Activated CD8-positive, alpha-beta T cell treated with anti-CD3 and anti-CD28 coated beads for 36 hours (primary cell): Measurements from ENCODE around the gene ABCA13. TPM values are rescaled to one million over a fixed set of nuclear protein-coding genes. Genes with fewer than 3 reads are reported as not detected.

Source experiments
- ATAC-seq: fragments of 200-7000 bp; cut with Tn5 transposase; one replicate; pipeline ENCODE4 v1.10.0; 2021; ENCODE audit warnings: mild to moderate bottlenecking, moderate library complexity
- CTCF ChIA-PET: fragments of 350-600 bp; sonication (Branson Sonifier 250); formaldehyde crosslinking; loops from one replicate; lab custom pipeline; 2021; ENCODE audit warnings: antibody characterized with exemption; lab: Charles Lee
- POLR2A ChIA-PET: fragments of 350-600 bp; sonication (Branson Sonifier 250); formaldehyde crosslinking; loops from one replicate; lab custom pipeline; 2021; ENCODE audit warnings: antibody characterized with exemption; lab: Charles Lee
- DNase-seq: peaks from one replicate; pipeline ENCODE4 v3.0.0-alpha.2; 2020
- H3K27ac Mint-ChIP-seq: one replicate; pipeline ENCODE4 v1.8.0; 2021; ENCODE audit warnings: mild to moderate bottlenecking, mixed read lengths
- H3K27me3 Mint-ChIP-seq: one replicate; pipeline ENCODE4 v1.8.0; 2021; ENCODE audit warnings: mixed read lengths
- H3K36me3 Mint-ChIP-seq: one replicate; pipeline ENCODE4 v1.8.0; 2021; ENCODE audit warnings: low read depth, mixed read lengths
- H3K4me1 Mint-ChIP-seq: one replicate; pipeline ENCODE4 v1.8.0; 2021; ENCODE audit warnings: low read depth, mixed read lengths
- H3K4me3 Mint-ChIP-seq: one replicate; pipeline ENCODE4 v1.8.0; 2021; ENCODE audit warnings: mild to moderate bottlenecking, moderate library complexity, mixed read lengths
- H3K9me3 Mint-ChIP-seq: one replicate; pipeline ENCODE4 v1.8.0; 2021; ENCODE audit warnings: mixed read lengths
- CTCF ChIP-seq: fragments of 200-600 bp; IDR thresholded peaks from one replicate; pipeline ENCODE4 v1.8.0; 2022; ENCODE audit warnings: antibody characterized with exemption, mild to moderate bottlenecking
- intact Hi-C: fragments of 100-400 bp; cut with micrococcal nuclease; formaldehyde crosslinking; loops from one replicate; pipeline ENCODE4 v1.10.0; 2022
- total RNA-seq, 2 experiments: library from RNA; stranded (reverse); gene quantifications; one replicate each; pipeline ENCODE4 v1.2.3, GENCODE V29; 2021

ABCA13 gene
- total RNA-seq, 2 experiments from 2014 or later, result not detected

- POLR2A ChIA-PET, result no interaction called here
- intact Hi-C loops, result no loop called here
- CTCF ChIA-PET, result interaction anchor here (1.0 kb wide), 1 partner anchor 216 kb away, joined by 3 read pairs; no protein-coding TSS in a partner anchor
- Mint-ChIP-seq H3K4me3 (no peak overlapping the region), H3K9me3 (no peaks in the 10 kb centered on the region), H3K27me3 (peaks cover 10% of the 10 kb centered on the region), H3K36me3 (no peaks in the 10 kb centered on the region), H3K4me1 (no peaks in the 10 kb centered on the region), H3K27ac (no peak overlapping the region)
- TF ChIP-seq CTCF, result no peak
- ATAC-seq, result no peak
- no peak for DNase-seq
Measured at GRCh38 chr7:48161407-48162125, 9.7 kb upstream of the ABCA13 start.

- ATAC-seq, result no peak
- ChIA-PET POLR2A (no interaction called here), CTCF (no interaction called here)
- intact Hi-C loops, result no loop called here
- H3K4me3 Mint-ChIP-seq, result no peak overlapping the region
- no peak overlapping the region for H3K27ac Mint-ChIP-seq
- H3K36me3 Mint-ChIP-seq, result no peaks in the 10 kb centered on the region
- no peak for TF ChIP-seq CTCF
- H3K9me3 Mint-ChIP-seq, result peaks cover 2% of the 10 kb centered on the region
- peaks cover 14% of the 10 kb centered on the region for H3K27me3 Mint-ChIP-seq
- no peak for DNase-seq
- H3K4me1 Mint-ChIP-seq, result no peaks in the 10 kb centered on the region
Measured at GRCh38 chr7:48165157-48165556, 6.1 kb upstream of the ABCA13 start.

- Mint-ChIP-seq H3K27ac (no peak overlapping the region), H3K9me3 (peaks cover 2% of the 10 kb centered on the region), H3K27me3 (peaks cover 13% of the 10 kb centered on the region), H3K36me3 (no peaks in the 10 kb centered on the region), H3K4me1 (no peaks in the 10 kb centered on the region), H3K4me3 (no peak overlapping the region)
- no peak for ATAC-seq
- CTCF ChIA-PET, result no interaction called here
- TF ChIP-seq CTCF, result no peak
- intact Hi-C loops, result no loop called here
- DNase-seq, result no peak
- POLR2A ChIA-PET, result no interaction called here
Measured at GRCh38 chr7:48168159-48168558, 3.1 kb upstream of the ABCA13 start.

GRCh38 chr7:48170506-48170905 is 752 bp upstream of the ABCA13 start:
- ChIA-PET POLR2A (no interaction called here), CTCF (interaction anchor here (0.6 kb wide), 1 partner anchor 44 kb away, joined by 3 read pairs; no protein-coding TSS in a partner anchor)
- Mint-ChIP-seq H3K4me3 (no peak overlapping the region), H3K4me1 (no peaks in the 10 kb centered on the region), H3K36me3 (no peaks in the 10 kb centered on the region), H3K9me3 (peaks cover 2% of the 10 kb centered on the region), H3K27ac (no peak overlapping the region), H3K27me3 (peaks cover 7% of the 10 kb centered on the region)
- ATAC-seq, result no peak
- TF ChIP-seq CTCF, result no peak
- DNase-seq, result no peak
- intact Hi-C loops, result no loop called here

- ATAC-seq, result no peak
- TF ChIP-seq CTCF, result no peak
- ChIA-PET POLR2A (no interaction called here), CTCF (no interaction called here)
- Mint-ChIP-seq H3K27ac (no peak overlapping the region), H3K4me3 (no peak overlapping the region), H3K4me1 (no peaks in the 10 kb centered on the region), H3K9me3 (no peaks in the 10 kb centered on the region), H3K27me3 (peaks cover 3% of the 10 kb centered on the region), H3K36me3 (no peaks in the 10 kb centered on the region)
- DNase-seq, result no peak
- intact Hi-C loops, result no loop called here
Measured at GRCh38 chr7:48173313-48173712, 2.1 kb downstream of the ABCA13 start.
